Lower lobe of right lung (tissue), 2 donors: Measurements from ENCODE around the gene PAEP. TPM values are rescaled to one million over a fixed set of nuclear protein-coding genes. Genes with fewer than 3 reads are reported as not detected.

Source experiments
- ATAC-seq, 2 donors: fragments of 200-7000 bp; cut with Tn5 transposase; one replicate each; pipeline ENCODE4 v1.9.1; 2020 to 2022; ENCODE audit warnings: mild to moderate bottlenecking in 2 of 2, moderate library complexity in 2 of 2
- DNase-seq: peaks from one replicate; pipeline ENCODE4 v3.0.0-alpha.2; 2020
- H3K27ac ChIP-seq: fragments of 200-600 bp; one replicate; pipeline ENCODE4 v1.8.0; 2022
- H3K27me3 ChIP-seq: fragments of 200-600 bp; one replicate; pipeline ENCODE4 v1.8.0; 2022; ENCODE audit warnings: low read depth
- H3K36me3 ChIP-seq: fragments of 200-600 bp; one replicate; pipeline ENCODE4 v1.8.0; 2022; ENCODE audit warnings: mild to moderate bottlenecking
- H3K4me1 ChIP-seq: fragments of 200-600 bp; one replicate; pipeline ENCODE4 v1.8.0; 2022
- H3K4me3 ChIP-seq: fragments of 200-600 bp; one replicate; pipeline ENCODE4 v1.8.0; 2022; ENCODE audit warnings: mild to moderate bottlenecking
- H3K9me3 ChIP-seq: fragments of 200-600 bp; one replicate; pipeline ENCODE4 v1.8.0; 2022
- CTCF ChIP-seq: fragments of 200-600 bp; IDR thresholded peaks from one replicate; pipeline ENCODE4 v1.8.0; 2022; ENCODE audit warnings: antibody characterized with exemption, mild to moderate bottlenecking
- intact Hi-C: fragments of 100-400 bp; cut with DNase I; formaldehyde crosslinking; loops from one replicate; pipeline ENCODE4 v1.11.0; 2022
- total RNA-seq: library from RNA; stranded (reverse); fragmentation: NEBNext Ultra II Directional; extraction: Animal tissue kit (Norgen Biotek cat#: 25700); gene quantifications from one replicate; pipeline ENCODE4 v1.2.1, GENCODE V29; 2021
- donor health status: DM: no; HTN: yes; CAD: no; lungs with severe emphysema.

Gene PAEP
- total RNA-seq, 1 donor from 2014 or later = not detected

GRCh38 chr9:135596211-135596610 is 34.7 kb downstream of the PAEP start:
- Histone ChIP-seq H3K4me1 (no peaks in the 10 kb centered on the region), H3K27me3 (peaks cover 16% of the 10 kb centered on the region), H3K27ac (no peak overlapping the region), H3K4me3 (no peak overlapping the region), H3K36me3 (no peaks in the 10 kb centered on the region), H3K9me3 (no peaks in the 10 kb centered on the region)
- DNase-seq (no peak), ATAC-seq (no peak)
- intact Hi-C loops = no loop called here
- TF ChIP-seq CTCF = no peak

GRCh38 chr9:135600296-135600817 is 38.8 kb downstream of the PAEP start:
- Histone ChIP-seq H3K27me3 (peaks cover 39% of the 10 kb centered on the region), H3K9me3 (no peaks in the 10 kb centered on the region), H3K4me3 (no peak overlapping the region), H3K36me3 (no peaks in the 10 kb centered on the region), H3K27ac (no peak overlapping the region), H3K4me1 (no peaks in the 10 kb centered on the region)
- no peak for TF ChIP-seq CTCF
- intact Hi-C loops = no loop called here
- DNase-seq (no peak), ATAC-seq (no peak)

GRCh38 chr9:135601988-135602387 is 40.4 kb downstream of the PAEP start:
- Histone ChIP-seq H3K9me3 (no peaks in the 10 kb centered on the region), H3K27me3 (peaks cover 36% of the 10 kb centered on the region), H3K4me3 (no peak overlapping the region), H3K4me1 (no peaks in the 10 kb centered on the region), H3K27ac (no peak overlapping the region), H3K36me3 (no peaks in the 10 kb centered on the region)
- intact Hi-C loops = no loop called here
- DNase-seq (no peak), ATAC-seq (no peak)
- no peak for TF ChIP-seq CTCF

GRCh38 chr9:135602789-135603481 is 41.4 kb downstream of the PAEP start:
- no peaks in the 10 kb centered on the region for H3K36me3 ChIP-seq
- TF ChIP-seq CTCF = peak; percentile 74
- intact Hi-C loops = no loop called here
- no peak overlapping the region for H3K27ac ChIP-seq
- no peaks in the 10 kb centered on the region for H3K4me1 ChIP-seq
- peak; percentile 55 for DNase-seq
- ATAC-seq = peak; percentile 58 to 66
- H3K4me3 ChIP-seq = no peak overlapping the region
- H3K9me3 ChIP-seq = no peaks in the 10 kb centered on the region
- peaks cover 37% of the 10 kb centered on the region for H3K27me3 ChIP-seq

GRCh38 chr9:135604437-135605237 is 43.1 kb downstream of the PAEP start:
- TF ChIP-seq CTCF = no peak
- Histone ChIP-seq H3K27ac (no peak overlapping the region), H3K9me3 (no peaks in the 10 kb centered on the region), H3K36me3 (no peaks in the 10 kb centered on the region), H3K27me3 (peaks cover 32% of the 10 kb centered on the region), H3K4me1 (no peaks in the 10 kb centered on the region), H3K4me3 (no peak overlapping the region)
- DNase-seq (peak; percentile 42), ATAC-seq (no peak)
- intact Hi-C loops = no loop called here
